ENCODE measurements around the gene FBXW12. TPM values are rescaled to one million over a fixed set of nuclear protein-coding genes. Genes with fewer than 3 reads are reported as not detected.

Gene FBXW12
- total and polyA plus RNA-seq, 2 of the 8 experiments (the other 6 are each of a cell fraction or from before 2014, with no cell fraction given): 0.35 to 0.85 TPM

- peaks cover 3% of the 10 kb centered on the region; the same call in 1 of the 2 replicates for H3K79me1 ChIP-seq (ENCODE audit: low read depth, low read length)
- H3K9me3 ChIP-seq (ENCODE audit: insufficient read depth in 2 of 2, low read depth in 1 of 2, low read length in 1 of 2): no peaks in the 10 kb centered on the region
- H3K14ac ChIP-seq (ENCODE audit: insufficient read length): no peak overlapping the region
- 89% methylated on average over 15 of the region's 15 CpGs; no CpG with 5 or more reads in 1 of the 2 experiments for WGBS, 2 experiments (ENCODE audit: extremely low coverage in 1 of 2, insufficient coverage in 1 of 2, insufficient read length in 1 of 2, insufficient replicate concordance in 2 of 2, low coverage in 1 of 2, low lambda C conversion rate in 2 of 2, missing lambda C conversion rate in 1 of 2)
- H3K18ac ChIP-seq (ENCODE audit: extremely low read depth, low read length): no peak overlapping the region
- H2BK120ac ChIP-seq (replicated peaks; ENCODE audit: low read depth, low read length): no peak overlapping the region
- no peak overlapping the region for H2BK20ac ChIP-seq (ENCODE audit: low read length)
- H4K20me1 ChIP-seq (replicated peaks in 1 of 2; ENCODE audit: control insufficient read depth in 1 of 2, insufficient read depth in 2 of 2, low read length in 2 of 2): peaks cover 0 to 4% of the 10 kb centered on the region in 2 experiments
- H3K23ac ChIP-seq (ENCODE audit: insufficient read length): no peak overlapping the region
- no peak overlapping the region for H4K5ac ChIP-seq (ENCODE audit: insufficient read length, low read depth, low read length)
- peaks cover 0 to 31% of the 10 kb centered on the region in 2 experiments; a peak in 1 of 4 replicates for H3K79me2 ChIP-seq (ENCODE audit: control insufficient read depth in 1 of 2, insufficient read depth in 2 of 2, low read length in 2 of 2)
- peaks cover 4 to 17% (median 12%) of the 10 kb centered on the region in 4 experiments; a peak in 6 of 7 replicates for H3K4me1 ChIP-seq (replicated peaks in 1 of 4; ENCODE audit: control insufficient read depth in 3 of 4, insufficient read depth in 4 of 4, low read length in 3 of 4)
- peaks cover 8% of the 10 kb centered on the region; the same call in 1 of the 2 replicates for H3K23me2 ChIP-seq (ENCODE audit: low read depth, low read length)
- H3K4me2 ChIP-seq (ENCODE audit: insufficient read depth in 1 of 2, low read depth in 2 of 2, low read length in 2 of 2): no peak overlapping the region
- H2BK12ac ChIP-seq (ENCODE audit: low read depth, low read length): no peak overlapping the region
- no peak overlapping the region for H4K91ac ChIP-seq (replicated peaks; ENCODE audit: insufficient read length, low read length)
- FAIRE-seq (no peak), DNase-seq (ENCODE audit: low read depth in 1 of 2, low spot score in 2 of 2) (no peak)
- CTCF ChIA-PET (ENCODE audit: partially characterized antibody): interaction anchor here (0.7 to 7.7 kb wide), 13 partner anchors 12 to 240 kb away, joined by 3 to 220 read pairs (median 19); partner anchors contain the start of gene ATRIP
- no peak overlapping the region for H3K4me3 ChIP-seq (ENCODE audit: extremely low read depth in 1 of 4, insufficient read depth in 2 of 4, low read depth in 3 of 4, low read length in 4 of 4)
- H3K27ac ChIP-seq (ENCODE audit: low read depth, low read length): no peak overlapping the region
- no peak overlapping the region; a peak in 1 of 7 replicates for H3K9ac ChIP-seq (replicated peaks in 1 of 4; ENCODE audit: extremely low read depth in 1 of 4, low read depth in 3 of 4, low read length in 3 of 4)
- no peak overlapping the region for H2BK15ac ChIP-seq (ENCODE audit: low read length)
- H3K27me3 ChIP-seq (replicated peaks in 1 of 4; ENCODE audit: control insufficient read depth in 3 of 4, extremely low read depth in 1 of 4, insufficient read depth in 3 of 4, low read length in 3 of 4): no peaks in the 10 kb centered on the region
- POLR2A ChIA-PET (ENCODE audit: partially characterized antibody): interaction anchor here (1.4 to 31.5 kb wide), 5 partner anchors 9 to 161 kb away, joined by 3 to 650 read pairs (median 88); partner anchors contain the start of genes ATRIP, CCDC51 and TMA7
- no peak overlapping the region for H4K8ac ChIP-seq (ENCODE audit: extremely low read depth, insufficient read depth, low read length)
- H3K56ac ChIP-seq (replicated peaks; ENCODE audit: insufficient read length, low read depth, low read length): no peak overlapping the region
- peaks cover 4 to 26% (median 12%) of the 10 kb centered on the region in 4 experiments; a peak in 6 of 8 replicates for H3K36me3 ChIP-seq (ENCODE audit: control insufficient read depth in 2 of 4, insufficient read depth in 4 of 4, low read length in 3 of 4)
- H2AFZ ChIP-seq (ENCODE audit: low read length): no peak overlapping the region
- peak overlapping the region; percentile 35; the same call in 1 of the 2 replicates for H2BK5ac ChIP-seq (ENCODE audit: low read depth, low read length)
- no peak for TF ChIP-seq ZNF274 (IDR thresholded peaks at IDR 0.05; ENCODE audit: borderline replicate concordance, extremely low read depth, low read length)
- TF ChIP-seq ASH2L (IDR thresholded peaks at IDR 0.05; ENCODE audit: low read length): no peak
- TF ChIP-seq TCF12 (IDR thresholded peaks at IDR 0.05; ENCODE audit: low read depth, low read length): no peak
- no peak for TF ChIP-seq USF2 (IDR thresholded peaks at IDR 0.05; ENCODE audit: low read length)
- H2AK5ac ChIP-seq (ENCODE audit: low read depth, low read length): no peak overlapping the region
- no peak overlapping the region for H3K4ac ChIP-seq (replicated peaks; ENCODE audit: insufficient read length, low read depth, low read length)
Observed at GRCh38 chr3:48434591-48435222, 62.7 kb downstream of the FBXW12 start.

Data from H1 (cell line).